ENCODE measurements around the gene ZBTB46. TPM values are rescaled to one million over a fixed set of nuclear protein-coding genes. Genes with fewer than 3 reads are reported as not detected.

ZBTB46 gene
- total RNA-seq, 1 experiment from 2014 or later: 3.6 TPM

DNA sequence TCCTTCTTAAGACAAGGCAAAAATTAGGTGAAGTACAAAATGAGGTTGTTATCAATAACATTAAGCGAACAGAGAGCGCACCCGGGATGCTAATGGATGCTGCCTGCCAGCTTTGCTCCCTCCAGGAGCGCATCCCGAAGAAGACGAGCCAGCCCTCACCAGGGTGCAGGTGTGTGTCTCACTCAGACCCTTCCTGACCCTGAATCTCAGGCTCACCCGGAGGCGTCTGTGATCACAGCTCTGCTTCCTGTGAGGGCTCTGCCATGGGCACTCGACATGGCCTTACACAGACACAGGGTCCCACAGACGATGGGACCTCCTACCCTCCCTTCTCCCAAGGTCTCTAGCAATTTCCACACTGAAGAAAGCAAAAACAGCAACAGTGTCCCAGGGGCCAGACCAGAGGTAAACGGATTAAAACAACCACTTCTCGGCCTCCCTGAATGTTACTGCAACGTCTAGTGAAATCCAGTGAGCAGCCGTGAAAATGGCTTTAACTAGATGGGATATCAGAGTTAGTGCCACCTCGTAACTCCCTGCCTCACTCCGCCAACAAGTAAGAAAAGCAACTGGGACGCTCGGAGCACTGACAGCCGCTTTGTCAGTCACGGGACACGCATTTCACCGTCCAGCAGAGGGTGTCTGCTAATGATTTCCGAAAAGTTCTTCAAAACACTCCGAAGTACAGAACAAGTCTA lies 11.7 kb downstream of the ZBTB46 start:
- POLR2A ChIA-PET (ENCODE audit: unreplicated experiment): no interaction called here
- Histone ChIP-seq H4K20me1 (ENCODE audit: insufficient read depth) (peaks cover 6% of the 10 kb centered on the region), H3K4me2 (no peak overlapping the region), H3K79me2 (ENCODE audit: low read depth) (no peaks in the 10 kb centered on the region), H3K4me3 (no peak overlapping the region), H3K27me3 (ENCODE audit: insufficient read depth, low read depth) (no peaks in the 10 kb centered on the region), H3K9me2 (ENCODE audit: insufficient read depth) (no peaks in the 10 kb centered on the region), H3K4me1 (replicated peaks; ENCODE audit: insufficient read depth) (no peaks in the 10 kb centered on the region), H3K36me3 (ENCODE audit: low read depth) (no peaks in the 10 kb centered on the region), H2AFZ (no peak overlapping the region), H3K27ac (no peak overlapping the region), H3K9me3 (ENCODE audit: insufficient read depth, low read depth) (no peaks in the 10 kb centered on the region), H3F3A (ENCODE audit: insufficient read depth, low read depth) (no peaks in the 10 kb centered on the region; the same call in 1 of the 2 replicates)
- CTCF ChIA-PET: no interaction called here
- no TSS peak for BruUV-seq (replicated peaks)
- no peak for TF ChIP-seq EZH2 (IDR thresholded peaks at IDR 0.05; ENCODE audit: low read depth)
- TF ChIP-seq, protein P1, sequence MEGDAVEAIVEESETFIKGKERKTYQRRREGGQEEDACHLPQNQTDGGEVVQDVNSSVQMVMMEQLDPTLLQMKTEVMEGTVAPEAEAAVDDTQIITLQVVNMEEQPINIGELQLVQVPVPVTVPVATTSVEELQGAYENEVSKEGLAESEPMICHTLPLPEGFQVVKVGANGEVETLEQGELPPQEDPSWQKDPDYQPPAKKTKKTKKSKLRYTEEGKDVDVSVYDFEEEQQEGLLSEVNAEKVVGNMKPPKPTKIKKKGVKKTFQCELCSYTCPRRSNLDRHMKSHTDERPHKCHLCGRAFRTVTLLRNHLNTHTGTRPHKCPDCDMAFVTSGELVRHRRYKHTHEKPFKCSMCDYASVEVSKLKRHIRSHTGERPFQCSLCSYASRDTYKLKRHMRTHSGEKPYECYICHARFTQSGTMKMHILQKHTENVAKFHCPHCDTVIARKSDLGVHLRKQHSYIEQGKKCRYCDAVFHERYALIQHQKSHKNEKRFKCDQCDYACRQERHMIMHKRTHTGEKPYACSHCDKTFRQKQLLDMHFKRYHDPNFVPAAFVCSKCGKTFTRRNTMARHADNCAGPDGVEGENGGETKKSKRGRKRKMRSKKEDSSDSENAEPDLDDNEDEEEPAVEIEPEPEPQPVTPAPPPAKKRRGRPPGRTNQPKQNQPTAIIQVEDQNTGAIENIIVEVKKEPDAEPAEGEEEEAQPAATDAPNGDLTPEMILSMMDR (conservative IDR thresholded peaks at IDR 0.05): no peak
- DNase-seq: no peak
- intact Hi-C loops (cut with micrococcal nuclease; ENCODE audit: unreplicated experiment): no loop called here

DNA sequence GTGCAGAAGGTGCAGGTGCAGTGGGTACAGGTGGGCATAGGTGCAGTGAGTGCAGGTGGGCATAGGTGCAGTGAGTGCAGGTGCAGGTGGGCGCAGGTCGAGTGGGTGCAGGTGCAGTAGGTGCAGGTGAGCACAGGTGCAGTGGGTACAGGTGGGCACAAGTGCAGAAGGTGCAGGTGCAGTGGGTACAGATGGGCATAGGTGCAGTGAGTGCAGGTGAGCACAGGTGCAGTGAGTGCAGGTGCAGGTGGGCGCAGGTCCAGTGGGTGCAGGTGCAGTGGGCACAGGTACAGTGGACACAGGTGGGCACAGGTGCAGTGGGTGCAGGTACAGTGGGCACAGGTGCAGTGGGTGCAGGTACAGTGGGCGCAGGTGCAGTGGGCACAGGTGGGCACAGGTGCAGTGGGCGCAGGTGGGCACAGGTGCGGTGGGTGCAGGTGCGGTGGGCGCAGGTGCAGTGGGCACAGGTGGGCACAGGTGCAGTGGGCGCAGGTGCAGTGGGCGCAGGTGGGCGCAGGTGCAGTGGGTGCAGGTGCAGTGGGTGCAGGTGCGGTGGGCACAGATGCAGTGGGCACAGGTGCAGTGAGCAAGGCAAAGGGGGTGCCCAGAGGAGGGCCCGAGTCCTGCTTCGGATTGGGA lies 15.3 kb downstream of the ZBTB46 start:
- intact Hi-C loops (cut with micrococcal nuclease; ENCODE audit: unreplicated experiment): no loop called here
- TF ChIP-seq EZH2 (IDR thresholded peaks at IDR 0.05; ENCODE audit: low read depth): no peak
- TF ChIP-seq, protein P1 (conservative IDR thresholded peaks at IDR 0.05): no peak
- POLR2A ChIA-PET (ENCODE audit: unreplicated experiment): no interaction called here
- H3K4me3 ChIP-seq: no peak overlapping the region
- H3K9me2 ChIP-seq (ENCODE audit: insufficient read depth): no peaks in the 10 kb centered on the region
- no peak overlapping the region for H3K27ac ChIP-seq
- no peak overlapping the region for H2AFZ ChIP-seq
- DNase-seq: no peak
- H3K79me2 ChIP-seq (ENCODE audit: low read depth): no peaks in the 10 kb centered on the region
- no peak overlapping the region for H3K4me2 ChIP-seq
- no peaks in the 10 kb centered on the region; the same call in 1 of the 2 replicates for H3F3A ChIP-seq (ENCODE audit: insufficient read depth, low read depth)
- H3K9me3 ChIP-seq (ENCODE audit: insufficient read depth, low read depth): no peaks in the 10 kb centered on the region
- H3K4me1 ChIP-seq (replicated peaks; ENCODE audit: insufficient read depth): no peaks in the 10 kb centered on the region
- no peaks in the 10 kb centered on the region for H3K27me3 ChIP-seq (ENCODE audit: insufficient read depth, low read depth)
- peaks cover 6% of the 10 kb centered on the region for H4K20me1 ChIP-seq (ENCODE audit: insufficient read depth)
- CTCF ChIA-PET: no interaction called here
- H3K36me3 ChIP-seq (ENCODE audit: low read depth): no peaks in the 10 kb centered on the region
- no TSS peak for BruUV-seq (replicated peaks)

DNA sequence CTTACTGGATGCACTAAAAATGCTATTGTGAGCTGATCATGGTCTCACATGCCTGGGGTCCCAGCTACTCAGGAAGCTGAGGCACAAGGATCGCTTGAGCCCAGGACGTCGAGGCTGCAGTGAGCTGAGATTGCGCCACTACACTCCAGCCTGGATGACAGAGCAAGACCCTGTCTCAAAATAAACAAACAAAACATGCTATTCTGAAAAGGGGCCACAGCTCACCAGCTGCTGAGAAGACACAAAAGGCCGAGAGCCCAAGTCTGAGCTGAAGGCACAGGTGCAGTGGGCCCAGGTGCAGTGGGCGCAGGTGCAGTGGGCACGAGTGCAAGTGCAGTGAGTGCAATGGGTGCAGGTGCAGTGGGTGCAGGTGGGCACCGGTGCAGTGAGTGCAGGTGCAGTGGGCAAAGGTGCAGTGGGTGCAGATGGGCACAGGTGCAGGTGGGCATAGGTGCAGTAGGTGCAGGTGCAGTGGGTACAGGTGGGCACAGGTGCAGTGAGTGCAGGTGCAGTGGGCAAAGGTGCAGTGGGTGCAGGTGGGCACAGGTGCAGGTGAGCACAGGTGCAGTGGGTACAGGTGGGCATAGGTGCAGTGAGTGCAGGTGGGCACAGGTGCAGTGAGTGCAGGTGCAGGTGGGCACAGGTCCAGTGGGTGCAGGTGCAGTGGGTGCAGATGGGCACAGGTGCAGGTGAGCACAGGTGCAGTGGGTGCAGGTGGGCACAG lies 16.0 kb downstream of the ZBTB46 start:
- TF ChIP-seq, protein P1 (conservative IDR thresholded peaks at IDR 0.05): no peak
- TF ChIP-seq EZH2 (IDR thresholded peaks at IDR 0.05; ENCODE audit: low read depth): no peak
- no TSS peak for BruUV-seq (replicated peaks)
- Histone ChIP-seq H3K36me3 (ENCODE audit: low read depth) (no peaks in the 10 kb centered on the region), H3K27ac (no peak overlapping the region), H3K9me2 (ENCODE audit: insufficient read depth) (no peaks in the 10 kb centered on the region), H3K4me1 (replicated peaks; ENCODE audit: insufficient read depth) (no peaks in the 10 kb centered on the region), H3K27me3 (ENCODE audit: insufficient read depth, low read depth) (no peaks in the 10 kb centered on the region), H4K20me1 (ENCODE audit: insufficient read depth) (peaks cover 6% of the 10 kb centered on the region), H3K4me2 (no peak overlapping the region), H3K9me3 (ENCODE audit: insufficient read depth, low read depth) (no peaks in the 10 kb centered on the region), H3K79me2 (ENCODE audit: low read depth) (no peaks in the 10 kb centered on the region), H3F3A (ENCODE audit: insufficient read depth, low read depth) (no peaks in the 10 kb centered on the region; the same call in 1 of the 2 replicates), H2AFZ (no peak overlapping the region), H3K4me3 (no peak overlapping the region)
- intact Hi-C loops (cut with micrococcal nuclease; ENCODE audit: unreplicated experiment): no loop called here
- DNase-seq: no peak
- ChIA-PET CTCF (no interaction called here), POLR2A (ENCODE audit: unreplicated experiment) (no interaction called here)
